Measurements from ENCODE around the gene PDZRN4. TPM values are rescaled to one million over a fixed set of nuclear protein-coding genes. Genes with fewer than 3 reads are reported as not detected.

PDZRN4 gene
- total and polyA plus RNA-seq, 2 of the 4 experiments (the other 2 are of a cell fraction), result not detected

GRCh38 chr12:41339784-41340183 lies 151.7 kb downstream of the PDZRN4 start:
- Histone ChIP-seq H3K56ac (ENCODE audit: extremely low read depth, insufficient read depth, low read length) (no peak overlapping the region), H3K4me3 (ENCODE audit: insufficient read depth, low read depth, low read length) (no peak overlapping the region), H3K18ac (ENCODE audit: low read depth, low read length) (no peak overlapping the region), H2AK9ac (replicated peaks; ENCODE audit: low read depth, low read length, poor library complexity) (no peak overlapping the region), H3K79me1 (ENCODE audit: low read depth in 1 of 2, low read length in 2 of 2) (no peaks in the 10 kb centered on the region), H2AK5ac (ENCODE audit: low read depth, low read length) (no peak overlapping the region), H3K36me3 (ENCODE audit: control insufficient read depth, insufficient read depth, low read length) (no peaks in the 10 kb centered on the region), H3K27ac (ENCODE audit: insufficient read depth, low read length) (no peak overlapping the region), H3K4me1 (ENCODE audit: control insufficient read depth, insufficient read depth, low read length) (no peaks in the 10 kb centered on the region), H4K20me1 (ENCODE audit: insufficient read depth, low read length) (no peaks in the 10 kb centered on the region), H4K5ac (ENCODE audit: low read depth, low read length) (no peak overlapping the region), H3K4ac (ENCODE audit: low read depth, low read length) (no peak overlapping the region), H3K27me3 (ENCODE audit: control insufficient read depth, insufficient read depth, low read length) (no peaks in the 10 kb centered on the region), H3K23ac (ENCODE audit: low read depth, low read length) (no peak overlapping the region), H2AFZ (replicated peaks; ENCODE audit: low read length, poor library complexity) (no peak overlapping the region), H2BK120ac (ENCODE audit: low read depth, low read length) (no peak overlapping the region), H2BK20ac (ENCODE audit: low read depth, low read length) (no peak overlapping the region), H3K9me3 (ENCODE audit: control insufficient read depth, insufficient read depth, low read length) (no peaks in the 10 kb centered on the region), H3K9me1 (ENCODE audit: insufficient read depth, low read length) (no peaks in the 10 kb centered on the region), H3K14ac (replicated peaks; ENCODE audit: low read depth, low read length) (no peak overlapping the region), H3K9ac (ENCODE audit: low read depth, low read length) (no peak overlapping the region), H2BK5ac (ENCODE audit: low read depth, low read length, poor library complexity, severe bottlenecking) (no peak overlapping the region), H3K4me2 (ENCODE audit: low read depth, low read length) (no peak overlapping the region), H2BK15ac (ENCODE audit: low read depth, low read length) (no peak overlapping the region), H4K91ac (ENCODE audit: insufficient read depth, low read depth, low read length) (no peak overlapping the region), H4K8ac (ENCODE audit: low read depth in 2 of 2, low read length in 2 of 2) (no peak overlapping the region)
- no peak for TF ChIP-seq SMC3 (IDR thresholded peaks at IDR 0.05; ENCODE audit: low read depth, low read length)
- no peak for TF ChIP-seq CEBPB (IDR thresholded peaks at IDR 0.05; ENCODE audit: low read depth, low read length)
- no peak for TF ChIP-seq MAZ (IDR thresholded peaks at IDR 0.05; ENCODE audit: borderline replicate concordance, low read depth, low read length)
- no peak for TF ChIP-seq RFX5 (IDR thresholded peaks at IDR 0.05; ENCODE audit: low read depth, low read length)
- TF ChIP-seq MXI1 (IDR thresholded peaks at IDR 0.05; ENCODE audit: borderline replicate concordance, low read depth, low read length), result no peak
- TF ChIP-seq, protein P1, sequence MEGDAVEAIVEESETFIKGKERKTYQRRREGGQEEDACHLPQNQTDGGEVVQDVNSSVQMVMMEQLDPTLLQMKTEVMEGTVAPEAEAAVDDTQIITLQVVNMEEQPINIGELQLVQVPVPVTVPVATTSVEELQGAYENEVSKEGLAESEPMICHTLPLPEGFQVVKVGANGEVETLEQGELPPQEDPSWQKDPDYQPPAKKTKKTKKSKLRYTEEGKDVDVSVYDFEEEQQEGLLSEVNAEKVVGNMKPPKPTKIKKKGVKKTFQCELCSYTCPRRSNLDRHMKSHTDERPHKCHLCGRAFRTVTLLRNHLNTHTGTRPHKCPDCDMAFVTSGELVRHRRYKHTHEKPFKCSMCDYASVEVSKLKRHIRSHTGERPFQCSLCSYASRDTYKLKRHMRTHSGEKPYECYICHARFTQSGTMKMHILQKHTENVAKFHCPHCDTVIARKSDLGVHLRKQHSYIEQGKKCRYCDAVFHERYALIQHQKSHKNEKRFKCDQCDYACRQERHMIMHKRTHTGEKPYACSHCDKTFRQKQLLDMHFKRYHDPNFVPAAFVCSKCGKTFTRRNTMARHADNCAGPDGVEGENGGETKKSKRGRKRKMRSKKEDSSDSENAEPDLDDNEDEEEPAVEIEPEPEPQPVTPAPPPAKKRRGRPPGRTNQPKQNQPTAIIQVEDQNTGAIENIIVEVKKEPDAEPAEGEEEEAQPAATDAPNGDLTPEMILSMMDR (conservative IDR thresholded peaks at IDR 0.05; ENCODE audit: low read depth, low read length), result no peak
- TF ChIP-seq RAD21 (IDR thresholded peaks at IDR 0.05; ENCODE audit: low read length), result no peak
- TF ChIP-seq POLR2A (IDR thresholded peaks at IDR 0.05; ENCODE audit: low read depth, low read length), result no peak
- no peak for TF ChIP-seq ELK1 (IDR thresholded peaks at IDR 0.05; ENCODE audit: borderline replicate concordance, low read depth, low read length)
- no peak for TF ChIP-seq USF2 (IDR thresholded peaks at IDR 0.05; ENCODE audit: low read depth, low read length)
- TF ChIP-seq BHLHE40 (IDR thresholded peaks at IDR 0.05; ENCODE audit: low read depth, low read length), result no peak
- no peak for TF ChIP-seq MAFK (IDR thresholded peaks at IDR 0.05; ENCODE audit: low read depth, low read length)
- no peak for TF ChIP-seq CHD1 (IDR thresholded peaks at IDR 0.05; ENCODE audit: low read depth, low read length)
- dilution Hi-C loops (cut with HindIII; ENCODE audit: low sequenced_read_pairs, unreplicated experiment) (no loop called here), intact Hi-C loops (cut with micrococcal nuclease) (no loop called here), in situ Hi-C loops (cut with MboI; ENCODE audit: low sequenced_read_pairs) (no loop called here)
- no TSS peak for BruUV-seq (replicated peaks)
- DNase-seq, result no peak
- ATAC-seq (ENCODE audit: low read depth), result no peak
- CTCF ChIA-PET, result no interaction called here
- POLR2A ChIA-PET (ENCODE audit: unreplicated experiment), result no interaction called here

Data from IMR-90 (cell line).